ENCODE results near the gene KLF15. TPM values are rescaled to one million over a fixed set of nuclear protein-coding genes. Genes with fewer than 3 reads are reported as not detected.

The KLF15 gene
- total and polyA plus RNA-seq, 5 donors, result 24.0 to 38.4 (median 33.4) TPM

- ATAC-seq (no peak), DNase-seq (peak in 2 of 3 donors; percentile 10 to 51)
- H3K4me1 ChIP-seq (ENCODE audit: control insufficient read depth, insufficient read depth, low read length), result peaks cover 27% of the 10 kb centered on the region
- WGBS, result 94% methylated on average over 18 of the region's 18 CpGs
- intact Hi-C loops (cut with DNase I), result loop anchor here in 1 of 4 donors (5.0 kb wide), 1 partner anchor 80 kb away; no protein-coding TSS in a partner anchor
- no peak overlapping the region for H3K4me3 ChIP-seq (ENCODE audit: low read length)
- no peaks in the 10 kb centered on the region for H3K27me3 ChIP-seq (ENCODE audit: control insufficient read depth, insufficient read depth)
- H3K9me3 ChIP-seq (ENCODE audit: control insufficient read depth, low read length), result no peaks in the 10 kb centered on the region
- no peak overlapping the region for H3K27ac ChIP-seq (ENCODE audit: low read length)
These were observed 5.3 kb downstream of the KLF15 start for GRCh38 chr3:126351771-126352475.

- ATAC-seq, result no peak
- Histone ChIP-seq H3K9me3 (ENCODE audit: control insufficient read depth, low read length) (no peaks in the 10 kb centered on the region), H3K4me1 (ENCODE audit: control insufficient read depth, insufficient read depth, low read length) (peaks cover 27% of the 10 kb centered on the region), H3K27ac (ENCODE audit: low read length) (no peak overlapping the region), H3K27me3 (ENCODE audit: control insufficient read depth, insufficient read depth) (no peaks in the 10 kb centered on the region), H3K4me3 (ENCODE audit: low read length) (no peak overlapping the region)
- peak in 2 of 3 donors; percentile 15 to 55 for DNase-seq
- intact Hi-C loops (cut with DNase I), result loop anchor here in 1 of 4 donors (5.0 kb wide), 1 partner anchor 79 kb away; no protein-coding TSS in a partner anchor
- 79% methylated on average over 10 of the region's 10 CpGs for WGBS
These were observed 6.0 kb downstream of the KLF15 start for GRCh38 chr3:126351086-126351770.

- intact Hi-C loops (cut with DNase I), result loop anchor here in 1 of 4 donors (5.0 kb wide), 1 partner anchor 78 kb away; no protein-coding TSS in a partner anchor
- no peak for ATAC-seq
- H3K9me3 ChIP-seq (ENCODE audit: control insufficient read depth, low read length), result no peaks in the 10 kb centered on the region
- no peak overlapping the region for H3K4me3 ChIP-seq (ENCODE audit: low read length)
- no peak overlapping the region for H3K27ac ChIP-seq (ENCODE audit: low read length)
- H3K4me1 ChIP-seq (ENCODE audit: control insufficient read depth, insufficient read depth, low read length), result peaks cover 27% of the 10 kb centered on the region
- peak in 2 of 3 donors; percentile 6 to 46 for DNase-seq
- WGBS, result 79% methylated on average over 9 of the region's 9 CpGs
- no peaks in the 10 kb centered on the region for H3K27me3 ChIP-seq (ENCODE audit: control insufficient read depth, insufficient read depth)
These were observed 6.6 kb downstream of the KLF15 start for GRCh38 chr3:126350502-126351085.

- WGBS, result 76% methylated on average over 15 of the region's 15 CpGs
- Histone ChIP-seq H3K27me3 (ENCODE audit: control insufficient read depth, insufficient read depth) (no peaks in the 10 kb centered on the region), H3K27ac (ENCODE audit: low read length) (no peak overlapping the region), H3K9me3 (ENCODE audit: control insufficient read depth, low read length) (no peaks in the 10 kb centered on the region), H3K4me1 (ENCODE audit: control insufficient read depth, insufficient read depth, low read length) (peaks cover 27% of the 10 kb centered on the region), H3K4me3 (ENCODE audit: low read length) (no peak overlapping the region)
- ATAC-seq (no peak), DNase-seq (peak in 2 of 3 donors; percentile 11 to 39)
- intact Hi-C loops (cut with DNase I), result loop anchor here in 2 of 4 donors (5.0 kb wide), 2 partner anchors 48 to 78 kb away; no protein-coding TSS in a partner anchor
These were observed 7.4 kb downstream of the KLF15 start for GRCh38 chr3:126349611-126350501.

- WGBS, result 87% methylated on average over 6 of the region's 6 CpGs
- intact Hi-C loops (cut with DNase I), result loop anchor here in 1 of 4 donors (5.0 kb wide), 1 partner anchor 47 kb away; no protein-coding TSS in a partner anchor
- ATAC-seq (no peak), DNase-seq (peak in 2 of 3 donors; percentile 13 to 47)
- Histone ChIP-seq H3K9me3 (ENCODE audit: control insufficient read depth, low read length) (no peaks in the 10 kb centered on the region), H3K4me1 (ENCODE audit: control insufficient read depth, insufficient read depth, low read length) (peaks cover 27% of the 10 kb centered on the region), H3K4me3 (ENCODE audit: low read length) (no peak overlapping the region), H3K27me3 (ENCODE audit: control insufficient read depth, insufficient read depth) (no peaks in the 10 kb centered on the region), H3K27ac (ENCODE audit: low read length) (no peak overlapping the region)
These were observed 8.1 kb downstream of the KLF15 start for GRCh38 chr3:126349071-126349470.

- Histone ChIP-seq H3K9me3 (ENCODE audit: control insufficient read depth, low read length) (no peaks in the 10 kb centered on the region), H3K27me3 (ENCODE audit: control insufficient read depth, insufficient read depth) (no peaks in the 10 kb centered on the region), H3K27ac (ENCODE audit: low read length) (no peak overlapping the region), H3K4me3 (ENCODE audit: low read length) (no peak overlapping the region), H3K4me1 (ENCODE audit: control insufficient read depth, insufficient read depth, low read length) (peaks cover 21% of the 10 kb centered on the region)
- intact Hi-C loops (cut with DNase I), result loop anchor here in 1 of 4 donors (5.0 kb wide), 1 partner anchor 46 kb away; no protein-coding TSS in a partner anchor
- WGBS, result 86% methylated on average over 12 of the region's 12 CpGs
- DNase-seq, result peak in 2 of 3 donors; percentile 20 to 41
- no peak for ATAC-seq
These were observed 8.8 kb downstream of the KLF15 start for GRCh38 chr3:126348308-126348920.

- DNase-seq, result peak in 2 of 3 donors; percentile 5 to 45
These were observed 9.6 kb downstream of the KLF15 start for GRCh38 chr3:126347543-126348161.

GRCh38 chr3:126346466-126346865, 10.7 kb downstream of the KLF15 start:
- intact Hi-C loops (cut with DNase I), result loop anchor here in 1 of 4 donors (5.0 kb wide), 1 partner anchor 44 kb away; no protein-coding TSS in a partner anchor
- H3K9me3 ChIP-seq (ENCODE audit: control insufficient read depth, low read length), result no peaks in the 10 kb centered on the region
- H3K4me3 ChIP-seq (ENCODE audit: low read length), result no peak overlapping the region
- no peaks in the 10 kb centered on the region for H3K27me3 ChIP-seq (ENCODE audit: control insufficient read depth, insufficient read depth)
- ATAC-seq, result no peak
- no peak overlapping the region for H3K27ac ChIP-seq (ENCODE audit: low read length)
- DNase-seq, result no peak
- WGBS, result 84% methylated on average over 2 of the region's 2 CpGs
- H3K4me1 ChIP-seq (ENCODE audit: control insufficient read depth, insufficient read depth, low read length), result peaks cover 21% of the 10 kb centered on the region

More at GRCh38 chr3:126347543-126348161, 9.6 kb downstream of the KLF15 start:
- 68% methylated on average over 8 of the region's 8 CpGs for WGBS
- intact Hi-C loops (cut with DNase I), result loop anchor here in 1 of 4 donors (5.0 kb wide), 1 partner anchor 45 kb away; no protein-coding TSS in a partner anchor
- Histone ChIP-seq H3K9me3 (ENCODE audit: control insufficient read depth, low read length) (no peaks in the 10 kb centered on the region), H3K4me1 (ENCODE audit: control insufficient read depth, insufficient read depth, low read length) (peaks cover 21% of the 10 kb centered on the region), H3K27me3 (ENCODE audit: control insufficient read depth, insufficient read depth) (no peaks in the 10 kb centered on the region), H3K27ac (ENCODE audit: low read length) (peak overlapping the region; percentile 13), H3K4me3 (ENCODE audit: low read length) (no peak overlapping the region)
- no peak for ATAC-seq

GRCh38 chr3:126345641-126346460, 11.4 kb downstream of the KLF15 start:
- Histone ChIP-seq H3K4me1 (ENCODE audit: control insufficient read depth, insufficient read depth, low read length) (peaks cover 18% of the 10 kb centered on the region), H3K27ac (ENCODE audit: low read length) (no peak overlapping the region), H3K4me3 (ENCODE audit: low read length) (no peak overlapping the region), H3K27me3 (ENCODE audit: control insufficient read depth, insufficient read depth) (no peaks in the 10 kb centered on the region), H3K9me3 (ENCODE audit: control insufficient read depth, low read length) (no peaks in the 10 kb centered on the region)
- ATAC-seq, result no peak
- intact Hi-C loops (cut with DNase I), result loop anchor here in 1 of 4 donors (5.0 kb wide), 1 partner anchor 44 kb away; no protein-coding TSS in a partner anchor
- WGBS, result 97% methylated on average over 5 of the region's 5 CpGs
- DNase-seq, result no peak
